Stomach (tissue), 9 donors: ENCODE measurements around the gene SH3BGRL. TPM values are rescaled to one million over a fixed set of nuclear protein-coding genes. Genes with fewer than 3 reads are reported as not detected.

ENCODE experiments used
- DNase-seq, 2 donors: peaks; one replicate each; pipeline versions ENCODE4 v3.0.0 to v3.0.0-alpha.2; 2013 to 2019
- H3K27ac ChIP-seq, 5 donors: fragments of 200-600 bp in 4 of 5; sonication (generic) in 4 of 5; one replicate each; pipeline ENCODE4 v1.5.1; 2013 to 2019; ENCODE audit warnings: mild to moderate bottlenecking in 1 of 5, moderate library complexity in 1 of 5
- H3K27me3 ChIP-seq, 3 donors: fragments of 200-600 bp; sonication (generic); one replicate each; pipeline ENCODE4 v1.5.1; 2017 to 2019; ENCODE audit warnings: mixed run types in 1 of 3
- H3K36me3 ChIP-seq, 4 donors: fragments of 200-600 bp; sonication (generic); 1 replicate in 3 of 4; 2 replicates in 1 of 4; pipeline ENCODE4 v1.5.1; 2016 to 2019
- H3K4me1 ChIP-seq, 4 donors: fragments of 200-600 bp; sonication (generic); one replicate each; pipeline ENCODE4 v1.5.1; 2016 to 2019
- H3K4me3 ChIP-seq, 4 donors: fragments of 200-600 bp; sonication (generic) in 3 of 4; one replicate each; pipeline ENCODE4 v1.5.1; 2016 to 2019; ENCODE audit warnings: mild to moderate bottlenecking in 1 of 4
- H3K9me3 ChIP-seq, 4 donors: fragments of 200-600 bp; sonication (generic); one replicate each; pipeline ENCODE4 v1.5.1; 2016 to 2019
- EP300 ChIP-seq: sonication (generic); formaldehyde crosslinking; IDR thresholded peaks from one replicate; pipeline ENCODE4 v1.6.1; 2017; ENCODE audit warnings: antibody characterized with exemption
- POLR2A ChIP-seq, 4 donors: fragments of 450-650 bp; IDR thresholded peaks; one replicate each; pipeline ENCODE4 v1.6.1; 2016; ENCODE audit warnings: antibody characterized with exemption in 4 of 4, control low read depth in 2 of 4, mild to moderate bottlenecking in 1 of 4, moderate library complexity in 1 of 4
- POLR2AphosphoS5 ChIP-seq, 3 donors: sonication (generic); formaldehyde crosslinking; IDR thresholded peaks; one replicate each; pipeline ENCODE4 v1.6.1; 2016; ENCODE audit warnings: antibody characterized with exemption in 3 of 3
- WGBS, 5 donors: extraction: QIAGEN DNeasy Blood & Tissue Kit in 3 of 5; methylation state at CpG; one replicate each; pipeline versions ENCODE4 v1.1.5 to v1.1.7; 2013 to 2018; 5-methylcytosine and 5-hydroxymethylcytosine counted together
- intact Hi-C: fragments of 100-400 bp; cut with DNase I; formaldehyde crosslinking; loops from one replicate; pipeline ENCODE4 v1.15.1; 2023; ENCODE audit warnings: low total_unique reads
- polyA plus RNA-seq, 3 donors: library from polyadenylated mRNA; stranded (reverse); fragments of 200-250 nt; gene quantifications; one replicate each; pipeline ENCODE4 v1.2.3, GENCODE V29; 2013
- total RNA-seq, 5 donors: library from RNA; depleted of rRNA; stranded (reverse); fragments of >200 nt; gene quantifications; one replicate each; pipeline versions ENCODE4 v1.1.0 to v1.2.3, GENCODE V29; 2014 to 2016
- TF ChIP-seq, protein P1 (sequence below), 7 experiments: fragments of 450-650 bp in 4 of 7; fragments of 200-600 bp in 3 of 7; sonication (generic) in 3 of 7; IDR thresholded peaks; one replicate each; pipeline ENCODE4 v1.5.1; 2016 to 2019; ENCODE audit warnings: antibody characterized with exemption in 7 of 7, control low read depth in 2 of 7, mild to moderate bottlenecking in 1 of 7
- donor health status: healthy with polysubstance abuse.
- donor health status: Bipolar disorder and iron deficiency.
- donor health status: healthy.

The SH3BGRL gene
- total and polyA plus RNA-seq, 8 donors = 37.1 to 379 (median 110) TPM

DNA sequence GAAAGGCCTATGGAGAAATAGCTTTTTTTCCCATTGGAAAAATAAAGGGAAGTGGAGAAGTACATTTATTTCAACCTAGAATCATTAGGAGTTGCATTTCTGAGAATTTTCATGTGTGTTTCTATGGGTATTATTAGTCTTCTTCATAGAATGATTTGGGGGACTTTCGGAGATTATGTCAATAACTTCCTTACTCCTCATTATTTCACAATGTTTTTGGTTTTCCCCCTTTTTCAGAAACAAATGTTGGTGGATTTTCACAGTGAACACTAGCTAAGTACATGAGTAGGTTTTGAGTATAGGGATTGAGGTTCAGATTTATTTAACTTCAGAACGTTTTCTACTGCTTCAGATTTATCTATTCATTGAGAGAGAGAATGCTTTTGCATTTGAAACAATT, 54.0 kb downstream of the SH3BGRL start:
- 48 to 83% (median 71%) methylated on average over 2 of the region's 2 CpGs for WGBS, 5 donors
- intact Hi-C loops = no loop called here
- H3K27ac ChIP-seq = no peak overlapping the region

DNA sequence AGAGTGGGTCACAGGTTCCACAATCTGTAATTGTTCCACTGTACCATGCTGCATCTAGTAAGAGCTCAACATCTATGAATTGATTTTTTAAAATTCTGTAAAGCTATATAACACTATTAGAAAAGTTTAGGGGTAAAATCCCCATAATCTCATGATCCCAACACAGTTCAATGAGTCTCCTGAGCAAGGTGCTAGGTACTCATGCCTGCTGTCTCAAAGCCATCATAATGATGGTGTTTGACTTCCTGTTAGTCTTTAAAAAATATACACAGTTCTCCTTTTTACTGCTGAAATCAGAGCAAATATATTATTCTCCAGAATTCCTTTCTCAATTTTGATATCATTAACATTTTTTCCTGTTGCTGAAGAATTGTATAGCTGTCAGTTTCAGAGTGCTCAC, 55.9 kb downstream of the SH3BGRL start:
- no peak overlapping the region for H3K4me3 ChIP-seq
- DNase-seq = no peak
- intact Hi-C loops = no loop called here
- no peaks in the 10 kb centered on the region for H3K36me3 ChIP-seq
- TF ChIP-seq EP300 (no peak), POLR2AphosphoS5 (IDR thresholded peaks at IDR 0.05) (no peak), POLR2A (IDR thresholded peaks at IDR 0.05) (no peak)
- TF ChIP-seq, protein P1, sequence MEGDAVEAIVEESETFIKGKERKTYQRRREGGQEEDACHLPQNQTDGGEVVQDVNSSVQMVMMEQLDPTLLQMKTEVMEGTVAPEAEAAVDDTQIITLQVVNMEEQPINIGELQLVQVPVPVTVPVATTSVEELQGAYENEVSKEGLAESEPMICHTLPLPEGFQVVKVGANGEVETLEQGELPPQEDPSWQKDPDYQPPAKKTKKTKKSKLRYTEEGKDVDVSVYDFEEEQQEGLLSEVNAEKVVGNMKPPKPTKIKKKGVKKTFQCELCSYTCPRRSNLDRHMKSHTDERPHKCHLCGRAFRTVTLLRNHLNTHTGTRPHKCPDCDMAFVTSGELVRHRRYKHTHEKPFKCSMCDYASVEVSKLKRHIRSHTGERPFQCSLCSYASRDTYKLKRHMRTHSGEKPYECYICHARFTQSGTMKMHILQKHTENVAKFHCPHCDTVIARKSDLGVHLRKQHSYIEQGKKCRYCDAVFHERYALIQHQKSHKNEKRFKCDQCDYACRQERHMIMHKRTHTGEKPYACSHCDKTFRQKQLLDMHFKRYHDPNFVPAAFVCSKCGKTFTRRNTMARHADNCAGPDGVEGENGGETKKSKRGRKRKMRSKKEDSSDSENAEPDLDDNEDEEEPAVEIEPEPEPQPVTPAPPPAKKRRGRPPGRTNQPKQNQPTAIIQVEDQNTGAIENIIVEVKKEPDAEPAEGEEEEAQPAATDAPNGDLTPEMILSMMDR (IDR thresholded peaks at IDR 0.05) = no peak
- H3K4me1 ChIP-seq = peaks cover 0 to 34% (median 12%) of the 10 kb centered on the region in 4 donors
- no peaks in the 10 kb centered on the region for H3K9me3 ChIP-seq
- H3K27me3 ChIP-seq = no peaks in the 10 kb centered on the region
- peak overlapping the region in 2 of 5 donors; percentile 64 to 72 for H3K27ac ChIP-seq

More for the DNA sequence above, 54.0 kb downstream of the SH3BGRL start:
- TF ChIP-seq POLR2AphosphoS5 (IDR thresholded peaks at IDR 0.05) = no peak
- no peak for TF ChIP-seq POLR2A (IDR thresholded peaks at IDR 0.05)
- TF ChIP-seq, protein P1 (IDR thresholded peaks at IDR 0.05) = no peak
- no peak for TF ChIP-seq EP300
- peaks cover 0 to 34% (median 12%) of the 10 kb centered on the region in 4 donors for H3K4me1 ChIP-seq
- H3K4me3 ChIP-seq = no peak overlapping the region
- H3K27me3 ChIP-seq = no peaks in the 10 kb centered on the region
- no peak for DNase-seq
- H3K36me3 ChIP-seq = no peaks in the 10 kb centered on the region
- no peaks in the 10 kb centered on the region for H3K9me3 ChIP-seq

DNA sequence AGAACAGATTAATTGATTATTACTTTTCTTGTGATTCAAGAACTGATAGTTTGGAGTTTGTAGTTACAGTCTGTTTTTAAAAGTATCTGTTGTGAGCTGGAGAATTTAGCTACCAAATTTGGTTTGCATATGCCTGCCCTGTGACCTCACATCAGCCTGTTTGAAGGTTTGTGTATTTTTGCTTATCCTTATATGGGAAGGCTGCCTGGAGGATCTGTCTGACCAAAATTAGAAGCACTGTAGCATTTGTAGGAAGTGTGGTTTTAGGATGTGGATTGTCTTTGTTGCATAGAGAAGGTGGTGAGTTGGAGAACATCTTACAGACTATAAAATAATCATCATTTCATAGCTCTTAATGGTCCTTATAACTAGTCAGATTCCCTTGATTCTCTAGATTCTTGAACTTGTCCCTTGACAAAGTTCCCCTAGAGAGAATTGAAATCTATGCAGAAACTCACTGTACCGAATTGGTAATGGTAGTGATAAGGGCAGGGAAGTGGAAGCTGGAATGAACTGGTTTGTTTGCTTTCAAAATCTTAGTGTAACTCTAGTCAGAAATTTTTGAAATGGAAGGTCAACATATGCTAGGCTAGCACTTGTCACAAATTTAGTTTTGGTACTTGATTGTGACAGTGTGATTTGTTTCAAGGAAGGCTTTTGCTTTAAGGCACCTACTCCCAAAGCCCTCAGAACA, 57.3 kb downstream of the SH3BGRL start:
- Histone ChIP-seq H3K9me3 (no peaks in the 10 kb centered on the region), H3K27ac (peak overlapping the region in 4 of 5 donors; percentile 55 to 72 (median 66)), H3K4me3 (no peak overlapping the region), H3K4me1 (peaks cover 0 to 30% (median 12%) of the 10 kb centered on the region in 4 donors), H3K36me3 (no peaks in the 10 kb centered on the region), H3K27me3 (no peaks in the 10 kb centered on the region)
- peak in 1 of 2 donors; percentile 50 for DNase-seq
- peak in 1 of 3 donors; percentile 8 for TF ChIP-seq POLR2AphosphoS5 (IDR thresholded peaks at IDR 0.05)
- no peak for TF ChIP-seq POLR2A (IDR thresholded peaks at IDR 0.05)
- intact Hi-C loops = no loop called here
- 14 to 31% (median 20%) methylated on average over 1 of the region's 1 CpG for WGBS, 5 donors

DNA sequence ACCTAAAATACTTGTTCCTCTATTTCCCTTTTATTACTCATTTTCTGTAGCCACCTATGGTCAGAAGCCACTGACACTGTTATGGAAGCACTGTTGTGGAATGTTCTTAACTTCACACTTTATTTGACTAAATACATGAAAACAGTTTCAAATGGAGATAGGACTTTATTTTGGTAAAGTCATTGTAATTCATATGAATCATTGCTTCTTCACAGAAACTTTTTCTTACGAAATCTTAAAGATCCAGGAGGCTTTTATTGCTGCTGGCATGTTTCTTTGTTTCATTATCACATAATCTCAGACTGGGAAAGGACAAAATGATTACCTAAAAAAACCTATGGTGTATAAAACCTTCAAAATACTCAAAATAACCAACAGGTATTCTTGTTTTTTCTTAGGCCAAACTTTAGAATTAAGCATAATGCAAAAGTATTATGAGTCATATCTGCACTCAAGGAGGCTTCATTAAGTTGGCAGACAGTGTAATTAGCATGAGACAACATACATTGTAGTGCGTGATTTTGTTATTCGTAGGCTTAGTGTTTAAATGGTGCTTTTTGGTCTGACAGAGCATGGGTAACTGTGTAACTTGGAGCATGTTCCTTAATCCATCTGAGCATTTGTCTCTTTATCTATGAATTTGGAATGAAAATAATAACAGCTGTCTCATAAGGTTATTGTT, 58.0 kb downstream of the SH3BGRL start:
- intact Hi-C loops = no loop called here

DNA sequence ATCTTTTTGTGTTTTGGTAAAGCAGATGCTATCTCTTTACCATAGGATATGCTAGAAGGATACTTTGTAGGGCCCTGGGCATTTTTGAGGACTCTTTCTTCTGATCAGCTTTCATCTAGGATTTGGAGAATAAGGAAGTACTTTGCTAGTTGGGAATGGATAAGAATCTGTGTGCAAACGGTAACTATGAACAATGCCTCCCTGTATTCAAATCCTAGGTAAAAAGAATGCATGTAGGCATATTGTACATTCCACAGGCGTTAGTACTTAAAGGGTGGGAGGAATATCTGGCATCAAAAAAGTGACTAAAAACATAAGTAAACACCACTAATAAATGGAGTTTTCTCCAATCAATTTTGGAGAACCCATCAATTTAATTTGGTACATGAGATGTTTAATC, 59.7 kb downstream of the SH3BGRL start:
- Histone ChIP-seq H3K4me3 (no peak overlapping the region), H3K9me3 (no peaks in the 10 kb centered on the region), H3K27me3 (no peaks in the 10 kb centered on the region), H3K27ac (peak overlapping the region in 3 of 5 donors; percentile 1 to 46 (median 16)), H3K4me1 (peaks cover 0 to 24% (median 12%) of the 10 kb centered on the region in 4 donors), H3K36me3 (no peaks in the 10 kb centered on the region)
- TF ChIP-seq, protein P1 (IDR thresholded peaks at IDR 0.05) = no peak
- TF ChIP-seq POLR2A (IDR thresholded peaks at IDR 0.05) = no peak
- TF ChIP-seq EP300 = no peak
- TF ChIP-seq POLR2AphosphoS5 (IDR thresholded peaks at IDR 0.05) = no peak
- intact Hi-C loops = no loop called here
- WGBS, 5 donors = 22 to 31% (median 23%) methylated on average over 2 of the region's 2 CpGs
- DNase-seq = no peak

More for the DNA sequence above, 58.0 kb downstream of the SH3BGRL start:
- no peak overlapping the region for H3K4me3 ChIP-seq
- no peaks in the 10 kb centered on the region for H3K27me3 ChIP-seq
- H3K9me3 ChIP-seq = no peaks in the 10 kb centered on the region
- DNase-seq = no peak
- peak overlapping the region in 4 of 5 donors; percentile 55 to 72 (median 66) for H3K27ac ChIP-seq
- H3K36me3 ChIP-seq = no peaks in the 10 kb centered on the region
- peaks cover 0 to 24% (median 12%) of the 10 kb centered on the region in 4 donors for H3K4me1 ChIP-seq
- 31 to 60% (median 53%) methylated on average over 3 of the region's 3 CpGs for WGBS, 5 donors
- TF ChIP-seq POLR2AphosphoS5 (IDR thresholded peaks at IDR 0.05) = no peak
